Measurements from ENCODE around the gene NR3C2.
"Not testable (repeated sequence)": the region's sequence is repeated elsewhere in the genome, so short reads cannot be mapped to it uniquely, and the experiment has no call there.

NR3C2 gene

DNA sequence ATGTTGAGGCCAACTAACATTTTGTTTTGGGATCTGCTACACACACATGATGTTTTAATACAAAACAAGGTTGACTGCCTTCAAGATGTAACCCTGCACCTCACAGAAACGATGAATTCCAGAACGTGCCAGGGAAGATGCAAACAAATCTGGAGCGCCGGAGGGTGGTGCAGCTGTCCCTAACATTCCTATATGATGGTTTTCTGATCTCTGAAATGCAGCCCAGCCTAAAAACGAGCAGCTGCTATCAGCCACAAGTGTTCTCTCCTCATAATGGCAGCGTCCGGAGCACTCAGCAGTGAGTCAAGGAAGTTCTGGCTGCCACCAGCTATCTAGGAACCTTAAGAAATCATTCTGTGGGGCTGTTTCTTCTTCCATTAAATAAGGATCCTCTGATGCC is 333.4 kb downstream of the NR3C2 start:
- no peak for DNase-seq (ENCODE audit: low read depth)

DNA sequence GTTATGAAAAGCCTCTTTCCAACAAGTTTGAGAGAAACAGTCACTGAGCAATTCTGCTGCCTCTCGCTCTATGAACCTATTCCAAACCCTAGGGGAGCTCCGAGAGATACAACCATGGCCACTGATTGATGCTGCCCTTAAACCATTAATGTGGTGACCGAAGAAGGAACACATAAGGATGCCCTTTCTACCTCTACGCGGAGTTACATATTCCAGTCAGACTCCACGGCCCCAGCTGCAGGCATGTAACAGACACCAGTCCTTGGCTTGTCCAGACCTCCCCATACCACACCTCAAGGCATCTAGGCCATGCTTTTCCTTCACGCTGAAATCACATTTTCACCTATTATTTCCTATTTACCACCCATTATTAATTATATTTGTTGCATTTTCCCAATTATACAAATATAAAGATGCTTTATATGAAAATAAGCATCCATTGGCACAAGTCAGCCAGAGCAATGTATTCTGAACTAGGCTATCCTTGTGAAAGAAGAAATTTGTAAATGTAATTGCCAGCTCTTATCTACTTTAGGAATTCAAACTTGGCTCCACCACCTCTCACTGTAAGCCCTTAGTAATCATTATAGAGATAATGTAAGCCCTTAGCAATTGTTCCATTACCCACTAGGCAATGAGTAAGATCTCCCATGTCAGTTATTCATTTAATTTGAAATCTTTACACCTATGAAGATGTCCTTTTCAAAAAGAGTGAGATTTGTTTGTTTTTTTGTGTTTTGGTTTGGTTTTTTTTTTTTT is 338.4 kb downstream of the NR3C2 start:
- DNase-seq (ENCODE audit: low read depth), result no peak

DNA sequence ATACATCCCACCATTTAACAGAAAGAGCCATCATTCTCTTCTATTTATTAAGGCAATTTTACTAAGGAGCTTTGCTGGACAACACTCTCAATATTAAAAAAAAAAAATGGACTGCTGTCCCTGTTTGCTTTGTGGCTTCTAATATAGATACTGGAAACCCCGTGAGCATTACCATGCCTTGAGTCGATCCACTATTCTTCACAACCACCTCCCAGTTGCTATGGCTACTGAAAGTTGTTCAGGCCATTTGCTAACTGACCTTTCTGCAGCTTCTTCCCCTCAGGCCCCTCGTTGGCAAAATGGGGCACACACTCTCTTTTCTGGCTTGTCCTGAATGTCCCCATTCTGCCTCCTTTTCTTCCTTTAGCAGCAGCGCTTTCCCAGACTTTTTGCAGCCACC is 340.4 kb downstream of the NR3C2 start:
- DNase-seq (ENCODE audit: low read depth), result no peak

DNA sequence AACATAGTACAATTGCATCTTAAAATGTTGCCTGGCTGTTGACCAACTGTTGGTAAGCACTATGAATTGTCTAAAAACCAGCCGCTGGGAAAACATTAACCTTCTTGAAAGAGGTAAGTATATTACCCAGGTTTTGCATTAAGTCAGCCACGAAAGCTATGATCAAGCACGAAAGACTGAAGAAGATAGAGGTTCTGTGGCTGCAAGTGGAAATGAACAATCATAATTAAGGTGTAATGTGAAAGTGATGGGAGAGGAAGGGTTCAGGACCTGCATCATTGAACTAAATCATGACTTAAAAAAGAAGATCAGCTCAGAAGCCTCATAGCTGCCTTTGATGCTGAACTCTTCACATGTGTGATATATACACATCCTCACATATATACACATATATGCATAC is 341.0 kb downstream of the NR3C2 start:
- DNase-seq (ENCODE audit: low read depth), result no peak

DNA sequence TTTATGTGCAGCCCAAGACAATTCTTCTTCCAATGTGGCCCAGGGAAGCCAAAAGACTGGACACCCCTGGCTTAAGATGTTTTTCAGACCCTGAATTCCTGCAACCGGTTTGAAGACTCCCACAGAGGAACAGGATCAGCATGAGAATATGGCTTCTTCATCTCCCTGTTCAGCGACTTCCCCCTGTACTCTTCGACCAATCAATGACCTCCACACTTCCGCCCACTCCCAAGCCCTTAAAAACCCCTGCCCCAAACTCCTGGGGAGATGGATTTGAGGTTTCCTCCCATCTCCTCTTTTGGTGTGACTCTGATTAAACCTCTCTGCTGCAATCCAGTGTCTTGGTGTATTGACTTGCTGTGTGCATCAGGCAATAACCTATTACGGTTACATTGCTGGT is 344.4 kb downstream of the NR3C2 start:
- no peak for DNase-seq (ENCODE audit: low read depth)

DNA sequence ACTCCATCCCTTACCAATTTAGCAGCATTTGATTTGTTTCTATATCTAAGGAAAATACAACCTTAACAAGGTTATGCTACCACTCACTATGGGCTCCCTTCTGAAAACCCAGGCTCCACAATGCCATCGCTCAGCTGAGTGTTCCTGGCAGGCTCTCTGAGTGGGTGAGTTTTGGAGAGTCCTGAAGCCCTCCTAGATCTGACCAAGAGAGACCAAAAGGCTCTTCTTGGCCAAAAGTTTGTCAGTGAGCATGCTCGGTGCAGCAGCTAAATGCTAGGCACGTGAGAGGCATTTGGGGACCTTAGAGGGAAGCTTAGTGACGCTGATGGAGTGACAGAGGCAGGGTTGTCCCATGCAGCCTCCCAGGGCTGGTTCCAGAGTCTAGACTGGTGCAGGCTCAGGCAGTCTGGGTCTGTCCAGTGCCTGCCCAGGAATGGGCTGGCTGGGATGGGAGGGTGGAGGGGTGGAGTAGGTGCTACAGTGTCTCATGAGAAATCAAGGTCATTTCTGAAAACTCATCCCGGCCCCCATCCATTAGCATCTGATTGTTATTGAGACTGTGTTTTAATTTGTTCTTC is 346.8 kb downstream of the NR3C2 start:
- no peak for DNase-seq (ENCODE audit: low read depth)

DNA sequence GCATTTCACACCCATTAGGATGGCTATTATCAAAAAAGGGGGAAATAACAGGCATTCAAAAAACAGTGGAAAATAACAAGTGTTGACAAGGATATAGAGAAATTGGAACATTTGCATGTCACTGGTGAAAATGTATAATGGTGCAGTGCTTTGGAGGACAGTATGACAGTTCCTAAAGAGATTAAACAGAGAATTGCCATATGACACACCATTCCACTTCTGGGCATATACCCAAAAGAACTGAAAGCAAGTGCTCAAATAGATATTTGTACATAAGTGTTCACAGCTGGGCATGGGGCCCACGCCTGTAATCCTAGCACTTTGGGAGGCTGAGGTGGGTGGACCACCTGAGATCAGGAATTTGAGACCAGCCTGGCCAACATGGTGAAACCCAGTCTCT is 348.1 kb downstream of the NR3C2 start:
- no peak for DNase-seq (ENCODE audit: low read depth)

DNA sequence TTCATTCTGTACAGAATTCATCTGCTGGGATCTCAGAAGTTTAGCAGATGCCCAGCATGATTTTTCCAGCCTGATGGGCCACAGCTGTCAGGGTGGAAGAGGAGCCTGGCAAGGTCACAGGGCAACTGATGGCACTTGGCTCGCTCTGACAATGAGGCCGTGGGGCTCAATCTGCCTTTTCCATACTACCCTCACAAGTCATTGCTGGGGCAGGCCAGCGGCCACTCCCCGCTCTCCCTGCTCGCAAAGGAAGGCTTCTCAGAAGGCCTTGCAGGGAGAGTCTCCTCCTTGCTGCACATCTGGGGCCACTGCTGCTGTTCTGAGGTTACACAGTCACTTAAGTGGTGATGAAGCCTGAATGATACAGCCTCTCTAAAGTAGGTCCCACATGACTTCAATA is 349.1 kb downstream of the NR3C2 start:
- DNase-seq (ENCODE audit: low read depth), result no peak

DNA sequence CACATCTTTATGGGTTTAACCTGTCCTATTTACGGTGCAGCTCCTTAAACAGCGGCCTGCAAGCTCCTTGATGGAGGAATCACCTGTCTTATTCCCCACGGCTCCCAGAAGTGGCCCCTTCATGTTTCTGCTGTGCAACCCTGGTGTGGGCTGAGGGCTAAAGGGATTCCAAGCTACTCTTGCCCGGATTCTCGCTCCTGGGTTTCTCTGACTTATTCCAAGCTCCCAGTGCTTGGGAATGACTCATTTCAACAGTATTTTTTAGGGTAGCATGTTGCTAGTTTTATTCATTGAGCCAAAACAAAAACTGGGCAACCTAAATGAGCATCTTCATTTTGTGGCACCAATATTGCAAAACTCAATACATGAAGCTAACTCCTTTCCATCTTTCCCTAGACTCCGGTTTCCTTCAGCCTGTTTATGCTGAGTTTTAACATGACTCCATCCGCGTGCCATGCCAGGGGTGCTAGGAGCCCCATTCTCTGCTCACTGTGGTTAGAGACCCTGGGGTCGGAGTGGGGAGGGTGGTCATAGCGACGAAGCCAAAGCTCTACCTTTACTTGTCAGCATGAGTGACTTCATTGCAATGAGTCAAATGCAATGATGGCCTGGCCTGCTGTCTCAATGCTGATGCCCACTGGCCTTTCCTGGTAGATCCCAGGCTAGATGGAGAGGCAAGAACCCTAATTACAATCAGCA is 349.7 kb downstream of the NR3C2 start:
- DNase-seq (ENCODE audit: low read depth), result no peak

DNA sequence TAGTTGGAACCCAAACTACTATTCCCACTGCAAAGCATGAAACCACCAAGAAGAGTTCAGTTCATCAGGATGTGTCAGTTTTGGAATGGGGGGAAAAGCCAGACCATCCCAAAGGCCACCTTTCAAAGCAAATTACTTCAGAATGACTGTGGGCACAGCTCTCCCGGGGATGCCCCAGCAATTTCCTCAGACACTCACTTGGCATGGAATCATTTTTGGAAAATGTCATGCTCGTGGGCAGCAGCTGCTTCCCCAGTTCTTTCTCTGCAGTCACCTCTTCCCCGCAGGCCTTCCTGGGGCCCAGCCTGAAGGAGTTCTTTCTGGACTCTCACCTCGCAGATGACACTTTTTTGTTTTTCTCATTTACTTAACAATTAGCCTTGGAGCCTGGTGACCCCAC is 350.3 kb downstream of the NR3C2 start:
- no peak for DNase-seq (ENCODE audit: low read depth)

DNA sequence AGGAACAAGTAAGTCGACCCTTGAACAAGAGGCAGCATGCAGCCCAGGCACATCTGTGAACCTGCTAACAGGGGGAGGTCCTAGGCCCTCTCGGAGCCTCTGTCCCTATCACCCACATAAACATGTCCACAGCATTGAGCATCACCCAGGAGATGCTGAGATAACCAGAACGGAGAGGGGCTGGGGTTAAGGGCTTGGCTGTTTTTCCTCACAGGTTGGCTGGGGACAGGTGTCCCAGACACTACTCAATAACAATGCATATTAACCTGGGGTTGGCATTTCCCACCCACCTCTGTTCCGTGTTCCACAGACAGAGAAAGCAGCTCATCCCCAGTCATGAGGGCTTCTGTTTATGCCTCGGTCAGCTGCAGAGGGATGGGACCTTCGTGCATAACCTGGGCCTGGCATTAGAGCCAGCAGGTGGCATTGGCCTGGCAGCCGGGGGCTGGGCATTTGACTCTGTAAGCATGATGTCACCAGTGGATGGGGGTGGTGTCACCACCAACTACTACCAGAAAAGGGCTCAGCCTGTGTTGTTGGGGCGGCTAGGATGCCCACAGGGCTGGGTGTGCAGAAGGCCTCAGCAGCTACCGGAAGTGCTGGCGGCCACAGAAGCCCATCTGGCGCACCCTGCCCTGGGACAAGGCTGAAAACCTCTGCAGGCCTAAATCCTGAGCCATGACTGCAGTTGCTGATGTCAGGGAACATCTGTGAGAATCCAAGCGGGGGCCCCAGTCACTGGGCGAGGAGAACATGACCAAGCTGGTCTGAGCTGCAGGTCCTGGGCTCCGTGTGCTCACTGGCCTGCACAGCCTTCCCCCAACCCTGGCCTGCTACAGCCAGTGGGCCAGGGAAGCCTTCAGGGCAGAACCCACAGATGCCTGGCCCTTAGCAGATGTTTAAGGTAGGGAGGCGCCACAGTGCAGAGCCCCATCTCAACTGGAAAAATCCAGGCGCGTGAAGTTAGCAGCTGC is 351.4 kb downstream of the NR3C2 start:
- no peak for DNase-seq (ENCODE audit: low read depth)

DNA sequence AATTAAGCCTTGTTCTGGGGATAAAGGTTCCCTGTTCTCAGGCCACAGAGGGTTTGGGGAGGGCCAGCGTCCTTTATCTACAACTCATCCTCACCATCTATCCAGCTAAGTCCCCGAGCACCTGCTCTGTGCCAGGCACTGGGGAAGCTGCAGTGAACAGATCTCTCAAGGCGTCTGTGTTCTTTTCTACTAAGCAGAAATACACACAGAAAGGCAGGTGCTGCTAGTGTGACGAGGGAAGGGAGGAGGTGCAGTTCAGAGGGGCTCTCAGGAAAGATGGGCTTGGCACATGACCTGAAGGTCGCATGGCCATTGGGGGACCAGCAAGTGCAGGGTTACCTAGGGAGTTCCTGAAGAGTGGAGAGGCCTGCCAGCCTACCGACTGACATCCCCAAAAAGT is 352.2 kb downstream of the NR3C2 start:
- no peak for DNase-seq (ENCODE audit: low read depth)

DNA sequence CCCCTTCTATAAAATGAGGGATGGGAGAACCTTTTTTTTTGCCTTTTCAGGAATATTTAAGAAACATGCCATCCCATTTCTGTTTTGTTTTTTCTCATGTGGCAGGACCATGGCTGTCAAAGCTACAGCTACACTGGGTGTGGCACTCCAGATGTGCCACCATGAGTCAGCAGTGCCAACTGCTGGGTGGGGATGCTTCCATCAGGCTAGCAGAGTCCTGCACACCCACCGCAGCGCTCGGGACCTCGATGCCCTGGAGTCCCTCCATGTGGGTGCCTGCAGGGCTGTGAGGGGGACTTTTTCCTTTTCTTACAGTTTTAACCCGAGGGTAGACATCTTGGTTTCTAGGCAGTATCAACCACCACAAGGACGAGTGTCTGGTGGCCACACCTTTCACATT is 352.6 kb downstream of the NR3C2 start:
- DNase-seq (ENCODE audit: low read depth), result no peak

DNA sequence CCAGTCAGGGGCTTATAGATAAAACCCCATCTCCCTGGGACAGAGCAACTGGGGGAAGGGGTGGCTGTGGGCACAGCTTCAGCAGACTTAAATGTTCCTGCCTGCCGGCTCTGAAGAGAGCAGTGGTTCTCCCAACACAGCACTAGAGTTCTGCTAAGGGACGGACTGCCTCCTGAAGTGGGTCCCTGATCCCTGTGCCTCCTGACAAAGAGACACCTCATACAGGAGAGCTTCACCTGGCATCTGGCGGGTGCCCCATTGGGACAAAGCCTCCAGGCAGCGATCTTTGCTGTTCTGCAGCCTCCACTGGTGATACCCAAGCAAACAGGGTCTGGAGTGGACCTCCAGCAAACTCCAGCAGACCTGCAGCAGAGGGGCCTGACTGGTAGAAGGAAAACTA is 359.1 kb downstream of the NR3C2 start:
- not testable (repeated sequence) for DNase-seq (ENCODE audit: low read depth)

DNA sequence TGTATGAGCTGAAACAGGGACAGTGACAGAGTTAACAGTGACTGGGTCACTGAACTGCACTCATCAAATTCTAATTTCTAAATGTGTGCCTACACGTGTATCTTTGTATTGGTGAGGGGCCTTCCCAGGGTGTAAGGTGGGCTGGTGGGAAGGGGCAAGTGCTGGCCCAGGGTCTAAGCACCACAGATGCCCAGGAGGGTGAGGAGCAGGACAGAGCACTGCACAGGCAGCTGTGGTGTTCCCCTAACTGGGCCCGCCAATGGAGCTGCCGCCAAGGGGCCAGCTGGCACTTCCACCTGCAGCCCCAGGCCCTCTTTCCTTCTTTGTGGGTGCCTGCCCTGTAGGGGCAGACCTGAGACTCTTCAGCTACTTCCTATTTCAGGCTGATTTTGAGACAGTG is 360.5 kb downstream of the NR3C2 start:
- no peak for DNase-seq (ENCODE audit: low read depth)

DNA sequence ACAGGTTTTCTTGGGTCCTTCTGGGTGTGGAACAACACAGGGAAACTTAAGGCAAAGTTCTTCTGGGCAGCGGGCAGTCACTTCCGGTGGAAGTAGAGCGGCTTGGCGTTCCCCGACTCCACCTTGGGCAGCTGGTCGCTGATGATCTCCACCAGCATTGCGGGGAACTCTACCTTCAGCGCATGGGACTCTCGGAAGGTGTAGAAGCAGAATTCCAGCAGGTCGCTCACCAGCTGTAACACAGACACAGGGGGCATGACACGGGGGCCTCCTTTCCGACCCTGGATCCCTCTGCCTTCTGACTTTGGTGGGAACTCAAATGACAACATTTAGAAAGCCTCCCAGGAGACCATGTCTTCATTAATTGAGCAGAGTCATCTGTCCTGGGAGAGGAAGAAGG is 360.9 kb downstream of the NR3C2 start:
- no peak for DNase-seq (ENCODE audit: low read depth)

DNA sequence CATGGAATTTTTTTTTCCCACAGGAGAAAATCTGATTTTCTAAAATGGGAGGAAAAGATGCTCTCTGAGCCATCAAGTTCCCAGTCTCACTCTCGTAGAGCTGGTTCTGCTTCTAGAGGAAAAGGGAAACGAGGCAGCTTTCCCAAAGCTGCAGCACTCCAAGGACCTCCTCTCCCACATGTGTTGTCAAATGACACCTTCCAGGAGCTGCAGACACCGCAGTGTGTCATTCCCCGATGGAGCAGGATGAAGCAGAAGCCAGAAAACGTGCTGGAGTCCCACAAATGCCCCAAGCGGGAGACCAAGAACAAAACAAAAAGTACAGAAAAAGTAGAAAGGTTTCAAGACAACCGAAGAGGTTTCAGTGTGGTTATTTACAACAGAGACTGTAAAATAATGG is 362.3 kb downstream of the NR3C2 start:
- no peak for DNase-seq (ENCODE audit: low read depth)

DNA sequence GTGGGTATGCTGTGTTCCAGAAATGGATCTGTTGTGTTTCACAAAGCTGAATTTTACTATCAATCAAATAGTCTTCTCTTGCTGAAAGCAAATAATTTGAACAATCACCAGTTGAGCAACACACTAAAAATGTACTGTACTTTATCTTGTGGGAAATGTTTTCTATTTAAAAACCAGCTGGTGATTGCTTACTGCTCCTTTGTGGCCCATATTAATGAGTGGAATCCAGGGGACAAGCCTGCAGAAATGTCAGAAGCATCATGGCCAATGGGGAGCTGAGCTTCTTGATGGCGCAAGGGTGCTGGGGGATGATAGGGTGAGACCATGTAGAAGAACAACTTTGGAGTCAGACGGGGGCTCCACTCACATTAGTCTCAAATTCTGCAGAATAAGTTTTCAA is 364.2 kb downstream of the NR3C2 start:
- no peak for DNase-seq (ENCODE audit: low read depth)

DNA sequence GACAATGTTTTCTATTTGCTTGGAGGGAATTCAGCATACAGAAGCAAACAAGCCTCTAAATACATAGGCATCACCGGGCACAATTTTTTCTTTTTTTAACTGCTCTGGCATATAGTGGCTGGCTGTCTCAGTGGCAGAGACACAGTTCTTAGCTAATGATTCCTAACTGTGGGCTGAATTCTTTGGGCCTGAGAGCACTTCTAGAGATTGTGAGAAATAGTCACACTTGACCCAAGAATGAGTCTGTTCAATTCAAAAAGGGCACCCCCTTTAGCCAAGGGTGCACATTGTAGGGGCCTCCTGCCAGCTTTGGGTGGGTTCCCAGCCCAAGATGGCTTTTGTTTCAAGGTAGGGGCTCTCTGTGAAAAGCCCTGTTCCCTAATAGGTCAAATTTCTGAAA is 364.6 kb downstream of the NR3C2 start:
- no peak for DNase-seq (ENCODE audit: low read depth)

DNA sequence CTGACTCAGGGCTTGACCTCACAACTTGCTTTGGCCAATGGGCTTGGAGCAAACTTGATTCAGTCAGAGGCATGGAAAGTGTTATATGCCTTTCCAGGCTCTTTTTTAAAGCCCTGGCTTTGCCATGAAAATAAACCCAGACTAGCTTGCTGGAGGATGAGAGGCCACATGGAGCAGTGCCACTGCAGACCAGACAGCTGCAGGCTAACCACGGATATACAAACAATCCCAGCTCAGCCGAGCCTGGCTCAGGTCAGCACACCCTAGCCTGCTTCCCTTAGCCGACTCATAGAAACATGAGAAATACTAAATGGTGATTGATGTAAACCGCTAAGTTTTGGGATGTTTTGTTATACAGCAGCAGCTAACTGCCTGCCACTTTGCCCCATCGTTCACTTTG is 365.2 kb downstream of the NR3C2 start:
- DNase-seq (ENCODE audit: low read depth), result no peak

DNA sequence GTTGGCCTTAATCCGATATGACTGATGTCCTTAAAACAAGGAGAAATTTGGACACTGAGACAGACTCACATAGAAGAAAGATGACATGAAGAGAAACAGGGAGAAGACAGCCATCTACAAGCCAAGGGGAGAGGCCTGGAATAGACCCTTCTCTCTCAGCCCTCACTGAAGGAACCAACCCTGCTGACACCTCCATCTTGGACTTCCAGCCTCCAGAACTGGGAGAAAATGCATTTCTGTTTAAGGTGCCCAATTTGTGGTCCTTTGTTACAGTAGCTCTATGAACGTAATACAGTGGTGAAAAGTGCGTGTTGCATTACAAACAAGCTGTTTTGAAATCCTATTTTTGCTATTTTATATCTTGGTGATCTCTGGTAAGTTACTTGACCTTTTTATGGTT is 366.8 kb downstream of the NR3C2 start:
- DNase-seq (ENCODE audit: low read depth), result no peak

DNA sequence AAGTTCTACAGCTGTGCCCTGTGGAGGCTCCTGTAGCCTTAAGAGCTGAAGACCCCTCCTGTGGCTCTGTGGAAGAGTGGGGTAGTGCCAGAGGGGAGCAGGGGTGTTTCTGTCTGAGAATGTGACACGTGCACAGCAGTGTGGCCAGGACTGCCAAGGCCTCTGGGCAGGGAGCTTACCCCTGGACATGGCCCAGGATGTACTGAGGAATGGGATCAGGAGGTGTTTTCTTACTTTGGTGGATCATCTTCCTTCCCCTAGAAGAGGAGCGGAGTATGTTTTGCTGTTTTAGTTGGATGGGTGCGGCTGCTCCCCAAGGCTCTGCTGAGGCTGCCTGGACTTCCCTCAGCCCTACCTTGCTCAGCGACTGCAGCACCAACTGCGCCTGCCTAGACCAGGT is 367.8 kb downstream of the NR3C2 start:
- DNase-seq (ENCODE audit: low read depth), result no peak
